Erythroblast (primary cell): ENCODE measurements around the gene VCP.
"Not testable (repeated sequence)": the region's sequence is repeated elsewhere in the genome, so short reads cannot be mapped to it uniquely, and the experiment has no call there.

Experiments used
- DNase-seq, 2 experiments: peaks; one replicate each; lab custom pipeline; 2025; lab: John Stamatoyannopoulos, UW
- GATA1 ChIP-seq: IDR thresholded peaks from 2 replicates; pipeline ENCODE4 v1.6.1; 2011; ENCODE audit warnings: low read depth, mild to moderate bottlenecking, control low read depth, low read length, moderate library complexity
- POLR2A ChIP-seq: IDR thresholded peaks from 2 replicates; pipeline ENCODE4 v1.6.1; 2011; ENCODE audit warnings: mild to moderate bottlenecking, low read length

Gene VCP

DNA sequence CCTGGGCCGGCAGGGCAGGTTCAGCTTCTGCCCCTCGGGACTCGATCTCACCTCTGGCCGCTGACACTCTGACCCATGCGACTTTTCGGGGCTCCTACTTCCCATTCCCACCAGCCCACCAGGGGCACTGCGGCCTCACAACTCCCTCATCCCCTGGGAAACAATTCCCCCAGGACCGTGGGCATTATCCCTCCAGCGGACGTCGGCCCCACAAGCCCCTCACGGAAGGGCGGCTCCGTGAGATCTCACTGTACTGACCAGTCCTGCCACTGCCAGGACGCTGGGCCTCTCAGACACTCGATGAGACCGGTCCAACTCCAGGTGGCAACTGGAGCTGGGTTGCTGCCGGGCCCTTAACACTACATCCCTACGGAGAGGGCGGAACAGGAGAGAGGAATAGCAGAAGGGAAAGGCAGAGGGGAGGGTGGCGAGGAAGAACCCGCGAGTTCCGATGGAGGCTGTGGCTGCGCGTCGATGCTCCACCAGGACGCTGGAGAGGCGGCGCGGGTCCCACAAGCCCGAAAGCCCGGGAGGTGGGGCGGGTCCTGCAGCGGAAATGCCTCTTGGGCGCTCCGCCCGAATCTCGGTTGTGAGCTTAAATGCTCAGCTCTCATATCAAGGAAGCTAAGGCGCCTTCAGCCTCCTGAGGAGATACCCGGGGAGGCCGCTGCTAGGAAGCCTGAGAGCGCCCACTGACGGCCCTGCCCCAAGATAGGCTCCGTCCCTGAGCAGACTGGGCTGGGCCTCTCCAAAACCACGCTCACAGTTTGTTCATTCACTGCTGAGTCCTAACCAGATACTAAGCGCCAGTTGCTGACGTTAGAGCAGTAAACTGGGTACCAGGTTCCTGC lies 36.3 kb downstream of the VCP start:
- peak in 1 of 2 experiments; percentile 17 for DNase-seq

DNA sequence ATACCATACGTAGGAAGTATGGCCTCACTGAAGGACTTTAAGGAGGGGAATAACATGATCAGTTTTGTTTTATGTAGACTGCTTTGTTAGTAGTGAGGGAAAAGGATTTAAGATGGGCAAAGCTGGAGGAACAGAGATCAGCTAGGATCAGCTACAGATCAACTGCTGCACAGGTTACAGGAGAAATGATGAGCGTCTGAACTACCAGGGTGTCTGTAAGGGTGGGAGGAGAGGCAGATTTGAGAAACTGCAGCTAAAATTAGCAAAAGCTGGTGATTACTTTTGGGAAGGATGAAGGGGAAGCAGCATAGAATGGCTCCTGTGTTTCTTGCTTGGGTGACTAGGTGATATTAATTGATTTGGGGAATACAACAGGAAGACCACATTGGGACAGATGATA lies 39.3 kb downstream of the VCP start:
- TF ChIP-seq POLR2A, result no peak
- no peak for TF ChIP-seq GATA1

More for the DNA sequence above, 36.3 kb downstream of the VCP start:
- no peak for TF ChIP-seq GATA1
- no peak for TF ChIP-seq POLR2A

DNA sequence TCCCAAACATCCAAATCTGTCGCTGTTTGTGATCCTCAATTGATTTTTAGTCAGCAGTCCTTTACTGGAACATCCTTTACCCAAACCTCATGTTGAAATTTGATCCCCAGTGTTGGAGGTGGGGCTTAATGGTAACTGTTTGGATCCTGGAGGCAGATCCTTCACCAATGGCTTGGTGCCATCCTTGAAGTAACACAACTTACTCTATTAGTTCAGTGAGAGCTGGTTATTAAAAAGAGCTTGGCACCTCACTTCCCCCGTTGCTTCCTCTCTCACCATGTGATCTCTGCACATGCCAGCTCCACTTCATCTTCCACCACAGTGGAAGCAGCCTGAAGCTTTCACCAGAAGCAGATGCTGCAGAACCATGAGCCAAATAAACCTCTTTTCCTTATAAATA lies 42.6 kb downstream of the VCP start:
- TF ChIP-seq GATA1 (no peak), POLR2A (no peak)
- DNase-seq, result no peak

More for the DNA sequence above, 39.3 kb downstream of the VCP start:
- DNase-seq, result no peak

DNA sequence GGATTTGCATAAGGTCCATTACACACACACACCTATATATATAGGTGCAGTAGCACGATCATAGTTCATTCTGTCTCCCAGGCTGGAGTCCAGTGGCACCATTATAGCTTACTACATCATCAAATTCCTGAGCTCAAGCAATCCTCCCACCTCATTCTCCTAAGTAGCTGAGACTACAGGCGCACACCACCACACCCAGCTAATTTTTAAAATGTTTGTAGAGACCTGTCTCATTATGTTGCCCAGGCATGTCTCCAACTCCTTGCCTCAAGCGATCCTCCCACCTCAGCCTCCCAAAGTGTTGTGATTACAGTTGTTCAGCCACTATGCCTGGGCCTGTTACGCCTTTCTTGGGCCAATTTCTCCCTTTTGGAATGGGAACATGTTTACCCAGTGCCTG lies 43.2 kb downstream of the VCP start:
- DNase-seq, result no peak
- TF ChIP-seq GATA1, result no peak

DNA sequence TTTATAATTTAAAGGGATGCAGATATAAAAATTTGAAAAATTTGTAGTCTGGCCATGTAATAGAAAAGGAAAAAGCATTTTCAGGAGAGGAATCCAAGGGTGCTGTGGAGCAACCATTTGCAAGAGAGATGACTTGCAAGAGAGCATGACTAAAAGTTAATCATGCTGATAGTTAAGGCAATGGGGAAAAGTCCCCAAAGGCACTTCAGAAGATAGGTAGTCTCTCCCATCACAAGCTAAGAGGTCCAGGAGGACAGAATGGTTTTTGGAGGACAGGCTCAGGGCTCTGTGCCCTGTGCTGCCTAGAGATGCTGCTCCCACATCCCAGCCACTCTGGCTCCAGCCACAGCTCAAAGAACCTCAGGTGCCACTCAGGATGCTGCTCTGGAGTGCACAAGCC lies 44.1 kb downstream of the VCP start:
- DNase-seq, result peak in 1 of 2 experiments; percentile 37
- TF ChIP-seq GATA1 (no peak), POLR2A (no peak)

DNA sequence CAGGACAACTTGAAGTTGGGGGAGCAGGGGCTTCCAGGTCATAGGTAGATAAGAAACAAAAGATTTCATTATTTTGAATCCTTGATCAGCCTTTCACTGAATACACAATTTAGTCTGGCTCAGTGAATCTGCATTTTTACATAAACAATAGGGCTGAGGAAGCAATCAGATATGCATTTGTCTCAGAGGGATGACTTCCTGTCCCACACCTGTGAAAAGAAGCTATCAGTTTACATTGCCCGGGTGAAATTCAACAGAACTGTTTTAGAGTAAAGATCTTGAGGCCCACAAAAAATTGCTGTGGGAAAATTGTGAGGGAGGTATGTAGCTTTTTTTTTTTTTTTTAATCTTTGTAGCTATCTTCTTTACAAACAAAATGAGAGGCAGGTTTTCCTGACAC lies 44.6 kb downstream of the VCP start:
- TF ChIP-seq GATA1 (no peak), POLR2A (no peak)
- DNase-seq, result no peak

DNA sequence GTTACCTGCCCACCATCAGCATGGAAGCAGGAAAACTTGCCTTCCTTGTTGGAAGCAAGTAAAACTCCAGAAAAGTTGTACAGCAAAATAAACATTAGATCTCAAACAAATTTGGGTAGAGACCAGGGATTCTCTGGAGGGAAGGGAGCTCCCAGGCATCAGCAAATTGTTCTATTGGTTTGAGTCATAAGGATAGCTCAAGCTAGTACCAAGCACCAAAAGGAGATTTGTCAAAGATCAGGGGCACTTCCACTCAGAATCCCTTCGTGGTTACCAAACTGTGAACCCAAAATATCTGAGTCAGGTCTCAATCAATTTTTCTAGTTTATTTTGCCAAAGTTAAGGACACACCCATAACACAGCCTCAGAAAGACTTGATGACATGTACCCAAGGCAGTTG lies 45.1 kb downstream of the VCP start:
- TF ChIP-seq GATA1 (no peak), POLR2A (no peak)
- DNase-seq, result no peak

DNA sequence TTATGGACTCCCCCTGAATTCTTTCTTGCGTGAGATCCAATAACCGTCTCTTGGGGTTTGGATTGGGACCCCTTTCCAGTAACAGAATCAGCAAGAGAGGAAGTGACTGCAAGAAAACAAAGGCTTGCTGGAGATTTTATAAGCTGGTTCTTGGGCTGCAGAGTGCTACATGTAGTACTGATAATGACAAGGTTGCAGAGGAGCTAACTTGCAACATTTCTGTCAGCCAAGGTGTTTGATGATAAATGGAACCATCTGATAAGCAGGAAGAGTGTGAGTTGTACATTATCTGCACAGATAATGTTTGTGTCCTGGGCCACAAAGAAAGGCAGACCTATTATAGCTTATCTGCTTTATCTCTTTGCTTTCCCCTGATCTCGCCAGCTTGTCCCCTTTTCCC lies 45.8 kb downstream of the VCP start:
- DNase-seq, result peak in 1 of 2 experiments; percentile 40
- TF ChIP-seq POLR2A, result no peak
- no peak for TF ChIP-seq GATA1

DNA sequence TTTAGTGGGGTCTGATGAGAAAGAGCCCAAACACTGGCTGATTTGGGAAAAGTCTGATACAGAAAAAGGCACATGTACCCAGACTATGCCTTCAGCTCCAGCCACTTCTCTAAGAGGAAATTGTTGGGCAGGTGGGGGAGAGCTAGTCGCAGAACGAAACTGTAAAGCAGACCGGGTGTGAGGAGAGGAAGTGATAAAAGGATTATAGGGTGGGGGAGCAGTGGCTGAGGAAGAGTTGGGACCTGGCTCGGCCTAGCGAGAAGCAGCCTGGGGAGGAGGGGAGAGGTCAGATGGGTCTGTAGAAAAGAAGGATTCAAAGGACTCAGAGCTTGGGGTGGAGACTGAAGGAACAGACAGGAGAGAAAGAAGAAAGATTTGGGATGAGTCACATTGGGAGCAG lies 49.0 kb downstream of the VCP start:
- DNase-seq, result not testable (repeated sequence)

DNA sequence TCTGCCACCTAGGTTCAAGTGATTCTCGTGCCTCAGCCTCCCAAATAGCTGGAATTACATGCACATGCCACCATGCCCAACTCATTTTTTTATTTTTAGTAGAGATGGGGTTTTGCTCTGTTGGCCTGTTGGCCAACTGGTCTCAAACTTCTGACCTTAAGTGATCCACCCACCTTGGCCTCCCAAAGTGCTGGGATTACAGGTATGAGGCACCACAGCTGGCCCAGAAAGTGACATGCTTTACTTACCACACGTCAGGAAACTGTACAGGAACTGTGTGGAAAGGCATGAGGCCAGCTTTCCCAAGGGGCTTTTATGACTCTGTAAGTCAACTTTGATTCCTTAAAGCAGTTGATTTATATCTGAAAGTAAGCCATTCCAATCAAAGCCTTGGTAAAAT lies 57.9 kb downstream of the VCP start:
- no peak for DNase-seq
- TF ChIP-seq GATA1 (no peak), POLR2A (no peak)

DNA sequence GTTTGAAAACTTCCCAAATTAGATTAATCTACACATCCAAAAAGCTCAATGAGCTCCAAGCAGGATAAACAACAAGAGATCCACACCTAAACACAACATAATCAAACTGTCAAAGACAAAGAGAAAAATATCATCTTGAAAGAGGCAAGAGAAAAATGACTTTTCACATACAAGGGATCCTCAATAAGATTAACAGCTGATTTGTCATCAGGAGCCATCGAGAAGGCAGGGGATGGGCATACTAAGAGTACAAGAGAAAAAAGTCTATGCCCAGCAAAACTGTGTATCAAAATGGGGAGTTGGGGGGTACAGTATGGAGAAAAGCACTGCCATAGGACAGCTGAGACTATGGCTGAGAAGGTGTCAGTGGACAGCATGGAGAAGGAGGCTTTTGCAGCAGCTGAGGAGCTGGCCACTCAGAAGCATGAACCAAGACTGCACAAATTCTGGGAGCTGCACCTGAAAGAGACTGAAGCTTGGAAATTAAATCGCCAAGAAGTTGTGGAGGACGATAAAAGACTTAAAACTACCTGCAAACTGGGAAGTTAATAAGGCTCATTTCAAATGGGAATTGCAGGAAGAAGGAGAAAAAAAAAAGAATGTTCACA lies 62.0 kb downstream of the VCP start:
- DNase-seq, result no peak
- no peak for TF ChIP-seq GATA1
- no peak for TF ChIP-seq POLR2A
